Sigmoid colon (tissue), 4 donors: ENCODE measurements around the gene UBR2.

ENCODE experiments used
- CTCF ChIP-seq, 4 experiments: fragments of 450-650 bp in 3 of 4; fragments of 200-600 bp in 1 of 4; IDR thresholded peaks; one replicate each; pipeline ENCODE4 v1.5.1; 2016 to 2019; ENCODE audit warnings: antibody characterized with exemption in 4 of 4, mild to moderate bottlenecking in 3 of 4, moderate library complexity in 2 of 4
- EP300 ChIP-seq, 4 donors: sonication (generic); formaldehyde crosslinking; IDR thresholded peaks; one replicate each; pipeline ENCODE4 v1.6.1; 2017; ENCODE audit warnings: antibody characterized with exemption in 4 of 4
- POLR2A ChIP-seq, 2 donors: fragments of 450-650 bp; IDR thresholded peaks; one replicate each; pipeline ENCODE4 v1.6.1; 2016; ENCODE audit warnings: antibody characterized with exemption in 2 of 2, mild to moderate bottlenecking in 2 of 2, moderate library complexity in 2 of 2
- POLR2AphosphoS5 ChIP-seq, 4 donors: sonication (generic); formaldehyde crosslinking; IDR thresholded peaks; one replicate each; pipeline ENCODE4 v1.6.1; 2017; ENCODE audit warnings: antibody characterized with exemption in 4 of 4

DNA sequence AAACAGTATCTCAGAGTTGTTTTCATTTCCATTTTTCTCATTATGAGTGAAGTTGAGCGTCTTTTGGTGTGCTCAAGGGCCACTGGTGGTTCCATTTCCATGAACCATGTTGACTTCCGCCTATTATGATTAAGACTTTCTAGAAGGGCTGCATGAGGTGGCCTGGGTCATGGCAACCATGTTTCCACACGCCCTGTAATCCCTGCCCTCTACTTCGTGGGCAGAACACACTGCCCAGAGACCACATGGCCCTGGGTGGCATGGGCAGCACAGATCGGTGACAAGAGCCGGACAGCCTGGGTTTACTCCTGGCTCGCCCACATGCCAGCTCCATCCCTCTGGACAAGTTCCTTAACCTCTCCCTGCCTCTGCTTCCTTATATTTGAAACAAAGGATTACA, 143.8 kb downstream of the UBR2 start:
- TF ChIP-seq CTCF (IDR thresholded peaks at IDR 0.05) (no peak), EP300 (IDR thresholded peaks at IDR 0.05) (no peak), POLR2A (IDR thresholded peaks at IDR 0.05) (no peak), POLR2AphosphoS5 (IDR thresholded peaks at IDR 0.05) (no peak)
